Upper lobe of left lung (tissue), 4 donors: Measurements from ENCODE around the gene IDH3B.

ENCODE experiments used
- EP300 ChIP-seq, 4 donors: sonication (generic); formaldehyde crosslinking; IDR thresholded peaks; one replicate each; pipeline ENCODE4 v1.5.1; 2017; ENCODE audit warnings: antibody characterized with exemption in 4 of 4, control low read depth in 2 of 4
- POLR2A ChIP-seq, 4 donors: fragments of 450-650 bp; IDR thresholded peaks; one replicate each; pipeline ENCODE4 v1.5.1; 2016 to 2017; ENCODE audit warnings: antibody characterized with exemption in 4 of 4, mild to moderate bottlenecking in 2 of 4
- POLR2AphosphoS5 ChIP-seq, 2 donors: sonication (generic); formaldehyde crosslinking; IDR thresholded peaks; one replicate each; pipeline ENCODE4 v1.5.1; 2017; ENCODE audit warnings: antibody characterized with exemption in 2 of 2
- TF ChIP-seq, protein P1 (sequence below), 6 experiments: fragments of 450-650 bp in 4 of 6; fragments of 200-600 bp in 2 of 6; sonication (generic) in 2 of 6; IDR thresholded peaks; one replicate each; pipeline ENCODE4 v1.5.1; 2016 to 2019; ENCODE audit warnings: antibody characterized with exemption in 6 of 6

DNA sequence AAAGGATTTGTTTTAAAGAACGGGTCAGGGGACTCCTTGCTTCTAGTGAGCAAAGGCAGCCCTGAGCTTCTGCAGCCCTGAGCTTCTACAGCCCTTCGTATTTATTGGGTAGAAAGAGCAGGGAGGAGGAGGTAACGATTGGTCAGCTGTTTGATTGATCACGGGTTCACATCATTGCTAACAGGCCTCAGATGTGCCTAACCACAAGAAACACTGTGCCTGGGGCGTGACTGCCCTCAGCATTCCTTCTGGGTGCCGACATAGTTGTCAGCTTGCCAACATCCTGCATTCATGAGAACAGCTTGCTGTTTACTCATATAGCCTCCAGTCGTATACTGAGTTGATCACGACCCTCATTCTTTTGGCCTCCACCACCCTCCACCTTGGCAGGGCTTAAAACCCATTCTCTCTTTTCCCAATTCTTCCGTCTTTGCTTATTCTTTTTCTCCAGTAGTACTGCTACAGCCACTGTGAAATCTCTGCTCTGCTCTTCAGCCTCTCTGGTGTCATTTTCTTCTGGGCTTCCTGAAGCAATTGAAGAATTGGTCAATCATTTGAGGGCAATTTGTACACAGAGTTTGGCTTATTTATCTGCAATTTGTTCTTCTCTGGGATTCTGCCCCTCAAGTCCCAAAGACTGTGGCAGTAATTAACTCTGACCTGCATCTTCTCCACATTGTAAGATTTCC is 37.0 kb downstream of the IDH3B start:
- TF ChIP-seq, protein P1, sequence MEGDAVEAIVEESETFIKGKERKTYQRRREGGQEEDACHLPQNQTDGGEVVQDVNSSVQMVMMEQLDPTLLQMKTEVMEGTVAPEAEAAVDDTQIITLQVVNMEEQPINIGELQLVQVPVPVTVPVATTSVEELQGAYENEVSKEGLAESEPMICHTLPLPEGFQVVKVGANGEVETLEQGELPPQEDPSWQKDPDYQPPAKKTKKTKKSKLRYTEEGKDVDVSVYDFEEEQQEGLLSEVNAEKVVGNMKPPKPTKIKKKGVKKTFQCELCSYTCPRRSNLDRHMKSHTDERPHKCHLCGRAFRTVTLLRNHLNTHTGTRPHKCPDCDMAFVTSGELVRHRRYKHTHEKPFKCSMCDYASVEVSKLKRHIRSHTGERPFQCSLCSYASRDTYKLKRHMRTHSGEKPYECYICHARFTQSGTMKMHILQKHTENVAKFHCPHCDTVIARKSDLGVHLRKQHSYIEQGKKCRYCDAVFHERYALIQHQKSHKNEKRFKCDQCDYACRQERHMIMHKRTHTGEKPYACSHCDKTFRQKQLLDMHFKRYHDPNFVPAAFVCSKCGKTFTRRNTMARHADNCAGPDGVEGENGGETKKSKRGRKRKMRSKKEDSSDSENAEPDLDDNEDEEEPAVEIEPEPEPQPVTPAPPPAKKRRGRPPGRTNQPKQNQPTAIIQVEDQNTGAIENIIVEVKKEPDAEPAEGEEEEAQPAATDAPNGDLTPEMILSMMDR (IDR thresholded peaks at IDR 0.05) = no peak
- no peak for TF ChIP-seq POLR2AphosphoS5 (IDR thresholded peaks at IDR 0.05)
- no peak for TF ChIP-seq POLR2A (IDR thresholded peaks at IDR 0.05)
- TF ChIP-seq EP300 (IDR thresholded peaks at IDR 0.05) = no peak
